ENCODE data around the gene SLC4A9.

DNA sequence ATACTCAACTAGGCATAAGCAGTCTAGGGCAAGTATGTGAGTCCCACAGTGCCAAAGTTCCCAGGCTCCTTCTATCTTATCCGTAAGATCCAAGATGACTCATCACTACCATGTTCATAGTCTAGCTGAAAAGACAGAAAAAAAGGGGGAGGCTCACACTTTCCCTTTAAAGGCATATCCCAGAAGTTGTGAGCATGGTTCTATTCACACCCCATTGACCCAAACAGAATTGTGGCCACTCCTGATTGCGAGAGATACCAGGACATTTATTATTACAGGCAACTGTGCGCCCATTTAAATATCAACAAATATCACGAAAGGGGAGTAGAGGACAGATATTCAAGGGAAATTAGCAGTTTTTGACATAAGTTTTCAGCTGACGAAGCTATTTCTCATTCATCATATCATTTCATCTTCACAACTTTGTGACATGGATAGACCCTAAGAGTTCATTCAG, 49.0 kb upstream of the SLC4A9 start:
- no peak for TF ChIP-seq CTCF (IDR thresholded peaks at IDR 0.05)
- TF ChIP-seq POLR2A (IDR thresholded peaks at IDR 0.05) = no peak
- TF ChIP-seq POLR2AphosphoS5 (IDR thresholded peaks at IDR 0.05) = no peak
- no peak for TF ChIP-seq EP300 (IDR thresholded peaks at IDR 0.05)
